CD4-positive, CD25-positive, alpha-beta regulatory T cell (primary cell): ENCODE results near the gene NCMAP. TPM values are rescaled to one million over a fixed set of nuclear protein-coding genes. Genes with fewer than 3 reads are reported as not detected.
A peak's percentile ranks its signal among the peaks of the same experiment; 100 is the strongest.

Experiments used
- ATAC-seq, 2 donors: fragments of 150-1000 bp; cut with Tn5 transposase; one replicate each; pipeline ENCODE4 v1.10.0; 2021; ENCODE audit warnings: low read depth in 2 of 2, moderate number of reproducible peaks in 2 of 2, moderate library complexity in 1 of 2
- DNase-seq, 3 donors: peaks; one replicate each; pipeline versions ENCODE4 v3.0.0 to v3.0.0-alpha.2; 2012 to 2022; ENCODE audit warnings: mixed read lengths in 1 of 3
- H3K27ac ChIP-seq: one replicate; pipeline ENCODE4 v1.7.0; 2013; ENCODE audit warnings: mild to moderate bottlenecking, low read length; ENCODE audit not compliant: insufficient read depth, poor library complexity, severe bottlenecking
- H3K27me3 ChIP-seq: one replicate; pipeline ENCODE4 v1.7.0; 2013; ENCODE audit warnings: low read length; ENCODE audit not compliant: control insufficient read depth, insufficient read depth
- H3K36me3 ChIP-seq: one replicate; pipeline ENCODE4 v1.7.0; 2013; ENCODE audit warnings: mild to moderate bottlenecking, low read length, moderate library complexity; ENCODE audit not compliant: control insufficient read depth, insufficient read depth
- H3K4me1 ChIP-seq: 2 replicates; pipeline ENCODE4 v1.7.0; 2013; ENCODE audit warnings: mild to moderate bottlenecking, low read length; ENCODE audit not compliant: insufficient read depth, control insufficient read depth, poor library complexity, severe bottlenecking
- H3K4me3 ChIP-seq: one replicate; pipeline ENCODE4 v1.7.0; 2013; ENCODE audit warnings: low read depth, mild to moderate bottlenecking, low read length, moderate library complexity
- H3K9me3 ChIP-seq, 2 experiments: 1 replicate in 1 of 2; 2 replicates in 1 of 2; pipeline ENCODE4 v1.7.0; 2013; ENCODE audit warnings: low read length in 2 of 2, mild to moderate bottlenecking in 1 of 2, moderate library complexity in 1 of 2; ENCODE audit not compliant: control insufficient read depth in 2 of 2
- H3K27ac Mint-ChIP-seq, 3 donors: one replicate each; pipeline ENCODE4 v1.8.0; 2020 to 2022; ENCODE audit warnings: mild to moderate bottlenecking in 3 of 3, mixed read lengths in 3 of 3, moderate library complexity in 2 of 3
- H3K27me3 Mint-ChIP-seq: one replicate; pipeline ENCODE4 v1.8.0; 2022; ENCODE audit warnings: mild to moderate bottlenecking, mixed read lengths
- H3K36me3 Mint-ChIP-seq: one replicate; pipeline ENCODE4 v1.8.0; 2020; ENCODE audit warnings: mixed read lengths
- H3K4me1 Mint-ChIP-seq, 4 donors: one replicate each; pipeline ENCODE4 v1.8.0; 2020 to 2022; ENCODE audit warnings: mixed read lengths in 4 of 4, mild to moderate bottlenecking in 1 of 4
- H3K4me3 Mint-ChIP-seq, 4 donors: one replicate each; pipeline ENCODE4 v1.8.0; 2020 to 2022; ENCODE audit warnings: mild to moderate bottlenecking in 4 of 4, mixed read lengths in 4 of 4, moderate library complexity in 3 of 4
- H3K9me3 Mint-ChIP-seq, 7 donors: one replicate each; pipeline ENCODE4 v1.8.0; 2020 to 2022; ENCODE audit warnings: mixed read lengths in 7 of 7, mild to moderate bottlenecking in 3 of 7, moderate library complexity in 2 of 7
- polyA plus RNA-seq, 4 donors: library from polyadenylated mRNA; unstranded; fragments of 300-500 nt; fragmentation: Illumina TruSeq; gene quantifications; one replicate each; pipeline ENCODE4 v1.2.3, GENCODE V29; 2021
- total RNA-seq: library from RNA; stranded (reverse); gene quantifications from one replicate; pipeline ENCODE4 v1.2.3, GENCODE V29; 2022

NCMAP gene
- total and polyA plus RNA-seq, 5 donors from 2014 or later: 0.34 TPM; not detected in 4

DNA sequence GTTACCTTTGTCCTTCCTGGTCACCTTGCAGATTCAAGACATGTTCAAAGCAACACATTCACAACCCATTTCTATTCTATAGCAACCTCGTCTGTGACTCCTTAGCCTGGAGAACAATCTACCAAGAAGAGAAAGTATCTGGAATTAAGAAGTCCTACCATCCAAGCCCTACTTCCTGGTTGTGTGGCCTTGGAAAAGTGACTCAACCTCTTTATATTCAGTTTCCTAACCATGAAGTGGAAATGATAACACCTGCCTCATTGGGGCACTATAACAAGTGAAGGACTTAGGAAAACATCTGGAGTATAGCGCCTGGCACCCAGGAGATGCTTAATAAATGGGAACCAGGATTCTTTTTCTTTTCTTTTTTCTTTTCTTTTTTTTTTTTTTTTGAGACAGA is 50.7 kb downstream of the NCMAP start:
- Histone ChIP-seq H3K27me3 (peaks cover 2% of the 10 kb centered on the region), H3K4me3 (no peak overlapping the region), H3K27ac (no peak overlapping the region), H3K36me3 (no peaks in the 10 kb centered on the region), H3K4me1 (no peaks in the 10 kb centered on the region), H3K9me3 (no peaks in the 10 kb centered on the region)
- Mint-ChIP-seq H3K4me1 (no peaks in the 10 kb centered on the region), H3K4me3 (no peak overlapping the region), H3K36me3 (no peaks in the 10 kb centered on the region), H3K27me3 (peaks cover 24% of the 10 kb centered on the region), H3K9me3 (no peaks in the 10 kb centered on the region), H3K27ac (no peak overlapping the region)
- no peak for ATAC-seq
- DNase-seq: no peak

DNA sequence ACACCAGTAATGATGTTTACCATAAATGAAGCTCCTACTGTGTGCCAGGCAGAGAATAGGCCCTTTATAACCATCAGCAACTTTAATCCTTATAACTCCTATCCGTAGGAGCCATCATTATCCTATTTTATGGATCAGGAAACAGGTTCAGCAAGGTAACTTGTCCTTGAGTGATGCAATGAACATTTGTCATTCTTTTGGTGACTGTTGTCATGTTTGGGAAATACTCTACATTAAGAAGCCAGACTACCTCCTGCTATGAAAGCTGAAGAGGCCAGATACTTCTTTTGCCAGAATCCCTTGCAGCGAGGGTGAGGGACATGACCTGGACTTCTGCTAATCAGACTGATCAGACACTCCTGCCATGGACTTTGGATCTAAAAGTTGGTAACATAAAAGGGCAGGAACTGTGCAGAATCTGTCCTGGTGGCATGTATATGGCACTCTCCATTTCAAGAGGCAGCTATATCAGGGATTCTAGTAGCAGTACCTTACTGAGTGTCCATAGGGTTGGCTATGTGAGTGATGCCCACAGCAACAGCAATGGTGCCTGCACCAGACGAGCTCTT is 54.1 kb downstream of the NCMAP start:
- Mint-ChIP-seq H3K4me1 (no peaks in the 10 kb centered on the region), H3K27me3 (peaks cover 35% of the 10 kb centered on the region), H3K36me3 (no peaks in the 10 kb centered on the region), H3K9me3 (no peaks in the 10 kb centered on the region), H3K4me3 (no peak overlapping the region), H3K27ac (no peak overlapping the region)
- Histone ChIP-seq H3K27me3 (peaks cover 2% of the 10 kb centered on the region), H3K4me3 (no peak overlapping the region), H3K36me3 (no peaks in the 10 kb centered on the region), H3K4me1 (no peaks in the 10 kb centered on the region), H3K9me3 (no peaks in the 10 kb centered on the region), H3K27ac (no peak overlapping the region)
- DNase-seq: no peak
- ATAC-seq: no peak

GRCh38 chr1:24619376-24619775 is 63.5 kb downstream of the NCMAP start:
- no peak overlapping the region for H3K27ac Mint-ChIP-seq
- peaks cover 55% of the 10 kb centered on the region for H3K27me3 Mint-ChIP-seq

GRCh38 chr1:24620678-24621077 is 64.8 kb downstream of the NCMAP start:
- Mint-ChIP-seq H3K4me3 (no peak overlapping the region), H3K4me1 (no peaks in the 10 kb centered on the region), H3K27me3 (peaks cover 52% of the 10 kb centered on the region), H3K9me3 (no peaks in the 10 kb centered on the region), H3K27ac (no peak overlapping the region), H3K36me3 (no peaks in the 10 kb centered on the region)
- no peaks in the 10 kb centered on the region for H3K36me3 ChIP-seq
- no peak overlapping the region for H3K27ac ChIP-seq
- H3K4me1 ChIP-seq: no peaks in the 10 kb centered on the region
- DNase-seq (no peak), ATAC-seq (no peak)
- H3K4me3 ChIP-seq: no peak overlapping the region
- no peaks in the 10 kb centered on the region for H3K9me3 ChIP-seq
- H3K27me3 ChIP-seq: peaks cover 6% of the 10 kb centered on the region

More at GRCh38 chr1:24619376-24619775, 63.5 kb downstream of the NCMAP start:
- H3K27me3 ChIP-seq: peaks cover 6% of the 10 kb centered on the region
- no peaks in the 10 kb centered on the region for H3K4me1 ChIP-seq
- no peaks in the 10 kb centered on the region for H3K9me3 ChIP-seq
- ATAC-seq (no peak), DNase-seq (no peak)
- Mint-ChIP-seq H3K36me3 (no peaks in the 10 kb centered on the region), H3K4me1 (no peaks in the 10 kb centered on the region), H3K4me3 (no peak overlapping the region), H3K9me3 (no peaks in the 10 kb centered on the region)
- H3K4me3 ChIP-seq: no peak overlapping the region
- no peak overlapping the region for H3K27ac ChIP-seq
- no peaks in the 10 kb centered on the region for H3K36me3 ChIP-seq

GRCh38 chr1:24621121-24621520 is 65.2 kb downstream of the NCMAP start:
- no peaks in the 10 kb centered on the region for H3K4me1 Mint-ChIP-seq
- ATAC-seq (no peak), DNase-seq (no peak)
- H3K9me3 ChIP-seq: no peaks in the 10 kb centered on the region
- no peak overlapping the region for H3K27ac Mint-ChIP-seq
- H3K27ac ChIP-seq: no peak overlapping the region
- no peak overlapping the region for H3K4me3 ChIP-seq
- no peak overlapping the region for H3K4me3 Mint-ChIP-seq
- H3K27me3 Mint-ChIP-seq: peaks cover 50% of the 10 kb centered on the region
- no peaks in the 10 kb centered on the region for H3K9me3 Mint-ChIP-seq
- H3K36me3 Mint-ChIP-seq: no peaks in the 10 kb centered on the region
- no peaks in the 10 kb centered on the region for H3K36me3 ChIP-seq
- peaks cover 4% of the 10 kb centered on the region for H3K27me3 ChIP-seq
- H3K4me1 ChIP-seq: no peaks in the 10 kb centered on the region

DNA sequence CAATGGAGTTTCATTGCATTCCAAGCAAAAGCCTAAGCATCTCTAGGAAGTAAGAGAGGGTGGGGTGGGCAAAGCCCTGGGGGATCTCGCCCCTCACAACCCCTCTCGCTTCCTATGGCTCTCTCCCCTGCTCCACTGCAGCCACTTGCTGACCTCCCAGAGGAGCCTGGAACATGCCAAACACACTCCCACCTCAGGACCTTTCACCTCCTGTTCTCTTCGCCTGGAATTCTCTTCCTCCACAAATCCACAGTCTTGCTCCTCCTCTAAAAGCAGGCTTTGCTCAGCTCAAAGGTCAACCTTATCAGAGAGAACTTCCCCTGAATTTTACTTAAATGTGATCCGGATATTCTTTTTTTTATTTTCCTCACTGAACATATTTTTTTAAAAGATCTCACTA is 66.3 kb downstream of the NCMAP start:
- Mint-ChIP-seq H3K4me1 (no peaks in the 10 kb centered on the region), H3K27ac (no peak overlapping the region), H3K27me3 (peaks cover 43% of the 10 kb centered on the region), H3K4me3 (no peak overlapping the region), H3K36me3 (no peaks in the 10 kb centered on the region), H3K9me3 (no peaks in the 10 kb centered on the region)
- Histone ChIP-seq H3K4me1 (no peaks in the 10 kb centered on the region), H3K27ac (no peak overlapping the region), H3K4me3 (no peak overlapping the region), H3K36me3 (no peaks in the 10 kb centered on the region), H3K9me3 (no peaks in the 10 kb centered on the region), H3K27me3 (peaks cover 3% of the 10 kb centered on the region)
- ATAC-seq: no peak
- no peak for DNase-seq

DNA sequence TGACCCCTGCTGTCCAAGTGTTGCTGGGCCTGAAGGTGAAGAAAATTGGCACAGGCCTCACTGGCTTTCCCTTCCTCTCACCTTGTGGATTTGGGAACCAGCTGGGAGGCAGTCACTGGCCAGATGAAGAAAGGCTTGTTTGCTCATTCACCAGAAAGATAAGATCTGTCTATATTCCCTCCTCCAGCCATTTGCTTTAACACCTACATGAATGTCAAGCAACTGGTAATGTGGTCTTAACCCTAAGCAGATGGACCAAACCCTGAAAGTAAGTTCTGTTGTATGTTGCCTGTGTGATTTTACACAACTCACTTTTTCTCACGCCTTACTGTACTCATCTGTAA is 76.9 kb downstream of the NCMAP start:
- peaks cover 0 to 2% (median 0%) of the 10 kb centered on the region in 7 donors for H3K9me3 Mint-ChIP-seq
- H3K27me3 Mint-ChIP-seq: peaks cover 28% of the 10 kb centered on the region
- Histone ChIP-seq H3K4me3 (no peak overlapping the region), H3K27ac (no peak overlapping the region), H3K27me3 (peaks cover 4% of the 10 kb centered on the region), H3K9me3 (no peaks in the 10 kb centered on the region), H3K4me1 (no peaks in the 10 kb centered on the region), H3K36me3 (no peaks in the 10 kb centered on the region)
- H3K4me3 Mint-ChIP-seq: no peak overlapping the region
- no peak overlapping the region for H3K27ac Mint-ChIP-seq
- peaks cover 0 to 6% (median 1%) of the 10 kb centered on the region in 4 donors for H3K4me1 Mint-ChIP-seq
- H3K36me3 Mint-ChIP-seq: no peaks in the 10 kb centered on the region
- ATAC-seq (no peak), DNase-seq (no peak)

DNA sequence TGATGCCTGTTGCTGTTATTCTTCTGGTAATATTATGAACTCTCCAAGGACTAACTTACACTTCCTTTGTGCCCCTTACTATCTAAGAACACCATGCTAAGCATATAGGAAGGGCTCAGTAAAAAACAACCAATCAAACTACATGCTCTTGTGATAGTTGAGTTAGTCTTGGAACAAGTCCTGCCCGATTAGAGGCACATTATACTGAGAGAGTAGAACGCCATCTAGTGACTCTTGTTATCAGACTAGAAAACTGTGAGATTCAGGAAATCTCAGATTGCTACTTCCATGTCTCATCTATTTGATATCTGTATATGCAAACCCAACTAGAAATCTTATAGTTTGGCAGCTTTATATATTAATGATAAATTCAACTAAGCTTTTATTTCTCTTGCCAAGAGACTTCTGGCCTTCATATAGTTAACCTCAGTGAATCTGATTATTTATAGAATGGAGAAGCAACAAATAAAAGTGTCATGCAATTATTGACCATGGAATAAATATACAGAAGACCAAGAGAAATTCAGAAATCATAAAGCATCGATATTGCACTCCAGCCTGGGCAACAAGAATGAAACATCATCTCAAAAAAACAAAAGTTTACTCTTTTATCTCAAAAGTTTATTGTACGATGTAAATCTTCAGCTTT is 79.4 kb downstream of the NCMAP start:
- Histone ChIP-seq H3K4me3 (no peak overlapping the region), H3K4me1 (no peaks in the 10 kb centered on the region), H3K27ac (no peak overlapping the region), H3K9me3 (no peaks in the 10 kb centered on the region), H3K27me3 (peaks cover 4% of the 10 kb centered on the region), H3K36me3 (no peaks in the 10 kb centered on the region)
- ATAC-seq (peak; percentile 77 to 81), DNase-seq (peak in 2 of 3 donors; percentile 67 to 77)
- peak overlapping the region in 1 of 3 donors; percentile 24 for H3K27ac Mint-ChIP-seq
- H3K4me3 Mint-ChIP-seq: no peak overlapping the region
- no peaks in the 10 kb centered on the region for H3K36me3 Mint-ChIP-seq
- H3K4me1 Mint-ChIP-seq: peaks cover 4 to 8% (median 6%) of the 10 kb centered on the region in 4 donors
- H3K27me3 Mint-ChIP-seq: peaks cover 28% of the 10 kb centered on the region
- no peaks in the 10 kb centered on the region for H3K9me3 Mint-ChIP-seq
